Central memory CD8-positive, alpha-beta T cell (primary cell): Measurements from ENCODE around the gene WDR87.
"Not testable (repeated sequence)": the region's sequence is repeated elsewhere in the genome, so short reads cannot be mapped to it uniquely, and the experiment has no call there.

ENCODE experiments used
- ATAC-seq: fragments of 150-1000 bp; cut with Tn5 transposase; replicated peaks from 2 replicates; pipeline ENCODE4 v1.10.0; 2022; ENCODE audit warnings: mild to moderate bottlenecking, moderate FRiP score, moderate number of reproducible peaks; ENCODE audit not compliant: poor library complexity, severe bottlenecking; ENCODE audit errors: extremely low read depth
- DNase-seq, 2 donors: peaks; one replicate each; pipeline ENCODE4 v3.0.0; 2021; ENCODE audit warnings: low spot score in 2 of 2
- H3K27ac Mint-ChIP-seq: one replicate; pipeline ENCODE4 v1.8.0; 2022; ENCODE audit warnings: low read depth, mild to moderate bottlenecking, moderate library complexity, mixed read lengths
- H3K27me3 Mint-ChIP-seq: one replicate; pipeline ENCODE4 v1.8.0; 2022; ENCODE audit warnings: mixed read lengths
- H3K36me3 Mint-ChIP-seq: one replicate; pipeline ENCODE4 v1.8.0; 2022; ENCODE audit warnings: mild to moderate bottlenecking, moderate library complexity, mixed read lengths; ENCODE audit not compliant: insufficient read depth
- H3K4me1 Mint-ChIP-seq: one replicate; pipeline ENCODE4 v1.8.0; 2022; ENCODE audit warnings: mixed read lengths
- H3K4me3 Mint-ChIP-seq: one replicate; pipeline ENCODE4 v1.8.0; 2022; ENCODE audit warnings: mild to moderate bottlenecking, moderate library complexity, mixed read lengths
- H3K9me3 Mint-ChIP-seq: one replicate; pipeline ENCODE4 v1.8.0; 2022; ENCODE audit warnings: mixed read lengths

Gene WDR87

GRCh38 chr19:37896180-37896579 is 10.2 kb downstream of the WDR87 start:
- H3K27me3 Mint-ChIP-seq: peaks cover 23% of the 10 kb centered on the region
- no peaks in the 10 kb centered on the region for H3K36me3 Mint-ChIP-seq
- no peak for DNase-seq
- no peak for ATAC-seq
- H3K4me1 Mint-ChIP-seq: no peaks in the 10 kb centered on the region
- H3K4me3 Mint-ChIP-seq: no peak overlapping the region
- no peaks in the 10 kb centered on the region for H3K9me3 Mint-ChIP-seq
- no peak overlapping the region for H3K27ac Mint-ChIP-seq

GRCh38 chr19:37893845-37894575 is 12.4 kb downstream of the WDR87 start:
- Mint-ChIP-seq H3K9me3 (no peaks in the 10 kb centered on the region), H3K36me3 (no peaks in the 10 kb centered on the region), H3K27me3 (peaks cover 23% of the 10 kb centered on the region), H3K4me3 (no peak overlapping the region), H3K27ac (no peak overlapping the region), H3K4me1 (no peaks in the 10 kb centered on the region)
- DNase-seq (no peak), ATAC-seq (no peak)

GRCh38 chr19:37886571-37886970 is 19.8 kb downstream of the WDR87 start:
- Mint-ChIP-seq H3K9me3 (no peaks in the 10 kb centered on the region), H3K36me3 (no peaks in the 10 kb centered on the region), H3K4me1 (no peaks in the 10 kb centered on the region), H3K27me3 (peaks cover 4% of the 10 kb centered on the region), H3K4me3 (no peak overlapping the region), H3K27ac (no peak overlapping the region)
- ATAC-seq (no peak), DNase-seq (no peak)

GRCh38 chr19:37885392-37885791 is 21.0 kb downstream of the WDR87 start:
- Mint-ChIP-seq H3K9me3 (no peaks in the 10 kb centered on the region), H3K4me1 (no peaks in the 10 kb centered on the region), H3K36me3 (no peaks in the 10 kb centered on the region), H3K27me3 (no peaks in the 10 kb centered on the region), H3K27ac (no peak overlapping the region), H3K4me3 (no peak overlapping the region)
- no peak for ATAC-seq
- DNase-seq: no peak

- H3K4me3 Mint-ChIP-seq: no peak overlapping the region
- no peaks in the 10 kb centered on the region for H3K4me1 Mint-ChIP-seq
- no peaks in the 10 kb centered on the region for H3K9me3 Mint-ChIP-seq
- H3K36me3 Mint-ChIP-seq: no peaks in the 10 kb centered on the region
- no peak for ATAC-seq
- H3K27ac Mint-ChIP-seq: no peak overlapping the region
- H3K27me3 Mint-ChIP-seq: peaks cover 10% of the 10 kb centered on the region
- no peak for DNase-seq
Observed at GRCh38 chr19:37877147-37877546, 29.2 kb downstream of the WDR87 start.

- no peaks in the 10 kb centered on the region for H3K9me3 Mint-ChIP-seq
- DNase-seq (no peak), ATAC-seq (no peak)
- H3K4me1 Mint-ChIP-seq: no peaks in the 10 kb centered on the region
- H3K27me3 Mint-ChIP-seq: peaks cover 16% of the 10 kb centered on the region
- no peak overlapping the region for H3K27ac Mint-ChIP-seq
- no peak overlapping the region for H3K4me3 Mint-ChIP-seq
- no peaks in the 10 kb centered on the region for H3K36me3 Mint-ChIP-seq
Observed at GRCh38 chr19:37876032-37876431, 30.4 kb downstream of the WDR87 start.

- DNase-seq (no peak), ATAC-seq (no peak)
- no peaks in the 10 kb centered on the region for H3K4me1 Mint-ChIP-seq
- H3K36me3 Mint-ChIP-seq: no peaks in the 10 kb centered on the region
- no peak overlapping the region for H3K4me3 Mint-ChIP-seq
- peaks cover 24% of the 10 kb centered on the region for H3K27me3 Mint-ChIP-seq
- no peaks in the 10 kb centered on the region for H3K9me3 Mint-ChIP-seq
- H3K27ac Mint-ChIP-seq: no peak overlapping the region
Observed at GRCh38 chr19:37874784-37875183, 31.6 kb downstream of the WDR87 start.

GRCh38 chr19:37872383-37872782 is 34.0 kb downstream of the WDR87 start:
- Mint-ChIP-seq H3K9me3 (no peaks in the 10 kb centered on the region), H3K4me3 (no peak overlapping the region), H3K27me3 (peaks cover 43% of the 10 kb centered on the region), H3K36me3 (no peaks in the 10 kb centered on the region), H3K4me1 (no peaks in the 10 kb centered on the region), H3K27ac (no peak overlapping the region)
- no peak for DNase-seq
- ATAC-seq: no peak

- Mint-ChIP-seq H3K4me3 (no peak overlapping the region), H3K27ac (no peak overlapping the region), H3K36me3 (no peaks in the 10 kb centered on the region), H3K9me3 (no peaks in the 10 kb centered on the region), H3K4me1 (no peaks in the 10 kb centered on the region), H3K27me3 (peaks cover 43% of the 10 kb centered on the region)
- ATAC-seq (no peak), DNase-seq (no peak)
Observed at GRCh38 chr19:37869766-37870340, 36.5 kb downstream of the WDR87 start.

GRCh38 chr19:37867831-37868230 is 38.6 kb downstream of the WDR87 start:
- Mint-ChIP-seq H3K9me3 (no peaks in the 10 kb centered on the region), H3K36me3 (no peaks in the 10 kb centered on the region), H3K4me1 (no peaks in the 10 kb centered on the region), H3K27ac (no peak overlapping the region), H3K27me3 (peaks cover 40% of the 10 kb centered on the region), H3K4me3 (no peak overlapping the region)
- ATAC-seq (no peak), DNase-seq (no peak)

- not testable (repeated sequence) for H3K4me1 Mint-ChIP-seq, H3K9me3 Mint-ChIP-seq, H3K36me3 Mint-ChIP-seq, DNase-seq, ATAC-seq, H3K27ac Mint-ChIP-seq, H3K4me3 Mint-ChIP-seq
- H3K27me3 Mint-ChIP-seq: peaks cover 28% of the 10 kb centered on the region
Observed at GRCh38 chr19:37865930-37866329, 40.5 kb downstream of the WDR87 start.

GRCh38 chr19:37864501-37864900 is 41.9 kb downstream of the WDR87 start:
- Mint-ChIP-seq H3K4me3 (no peak overlapping the region), H3K9me3 (no peaks in the 10 kb centered on the region), H3K36me3 (no peaks in the 10 kb centered on the region), H3K27ac (no peak overlapping the region), H3K4me1 (no peaks in the 10 kb centered on the region), H3K27me3 (peaks cover 17% of the 10 kb centered on the region)
- no peak for DNase-seq
- ATAC-seq: no peak

GRCh38 chr19:37855098-37855497 is 51.3 kb downstream of the WDR87 start:
- H3K4me1 Mint-ChIP-seq: no peaks in the 10 kb centered on the region
- H3K36me3 Mint-ChIP-seq: no peaks in the 10 kb centered on the region
- H3K4me3 Mint-ChIP-seq: no peak overlapping the region
- H3K9me3 Mint-ChIP-seq: no peaks in the 10 kb centered on the region
- DNase-seq (no peak), ATAC-seq (no peak)
- no peak overlapping the region for H3K27ac Mint-ChIP-seq
- H3K27me3 Mint-ChIP-seq: no peaks in the 10 kb centered on the region
